Breast epithelium (tissue), 4 donors: ENCODE results near the gene FAF2. TPM values are rescaled to one million over a fixed set of nuclear protein-coding genes. Genes with fewer than 3 reads are reported as not detected.
"Not testable (repeated sequence)": the region's sequence is repeated elsewhere in the genome, so short reads cannot be mapped to it uniquely, and the experiment has no call there.

ENCODE experiments used
- DNase-seq, 2 donors: peaks; one replicate each; pipeline ENCODE4 v3.0.0-alpha.2; 2019; ENCODE audit warnings: low spot score in 2 of 2
- H3K27ac ChIP-seq, 2 donors: fragments of 200-600 bp; sonication (generic) in 1 of 2; one replicate each; pipeline ENCODE4 v1.5.1; 2016 to 2019; ENCODE audit warnings: mild to moderate bottlenecking in 1 of 2
- H3K27me3 ChIP-seq, 2 donors: fragments of 200-600 bp; sonication (generic) in 1 of 2; one replicate each; pipeline versions ENCODE4 v1.5.1 to v1.6.0; 2017 to 2019; ENCODE audit warnings: control low read depth in 1 of 2, mild to moderate bottlenecking in 1 of 2
- H3K36me3 ChIP-seq: fragments of 200-600 bp; one replicate; pipeline ENCODE4 v1.5.1; 2019
- H3K4me1 ChIP-seq, 2 donors: fragments of 200-600 bp; sonication (generic); one replicate each; pipeline ENCODE4 v1.5.1; 2016 to 2019; ENCODE audit warnings: control low read depth in 1 of 2
- H3K4me3 ChIP-seq, 3 donors: fragments of 200-600 bp; sonication (generic); 1 replicate in 2 of 3; 2 replicates in 1 of 3; pipeline ENCODE4 v1.5.1; 2016 to 2019; ENCODE audit warnings: mild to moderate bottlenecking in 3 of 3, moderate library complexity in 2 of 3
- H3K9me3 ChIP-seq, 2 donors: fragments of 200-600 bp; sonication (generic) in 1 of 2; one replicate each; pipeline ENCODE4 v1.5.1; 2016 to 2019; ENCODE audit warnings: control low read depth in 1 of 2
- CTCF ChIP-seq, 3 donors: fragments of 450-650 bp; IDR thresholded peaks; one replicate each; pipeline ENCODE4 v1.5.1; 2016 to 2017; ENCODE audit warnings: antibody characterized with exemption in 3 of 3, mild to moderate bottlenecking in 3 of 3, moderate library complexity in 3 of 3
- POLR2A ChIP-seq: fragments of 450-650 bp; IDR thresholded peaks from one replicate; pipeline ENCODE4 v1.6.1; 2016; ENCODE audit warnings: antibody characterized with exemption, mild to moderate bottlenecking, moderate library complexity
- POLR2AphosphoS5 ChIP-seq, 3 donors: sonication (generic); formaldehyde crosslinking; IDR thresholded peaks; one replicate each; pipeline ENCODE4 v1.6.1; 2017; ENCODE audit warnings: antibody characterized with exemption in 3 of 3
- intact Hi-C: fragments of 100-400 bp; cut with DNase I; formaldehyde crosslinking; loops from one replicate; pipeline ENCODE4 v1.15.1; 2023; ENCODE audit warnings: low total_unique reads
- total RNA-seq, 3 donors: library from RNA; depleted of rRNA; stranded (reverse); fragments of >200 nt; gene quantifications; one replicate each; pipeline ENCODE4 v1.1.0, GENCODE V29; 2016

The FAF2 gene
- total RNA-seq, 3 donors from 2014 or later = 26.9 to 38.2 (median 28.5) TPM

GRCh38 chr5:176441921-176442323 is 6.3 kb upstream of the FAF2 start:
- Histone ChIP-seq H3K27me3 (no peaks in the 10 kb centered on the region), H3K4me3 (no peak overlapping the region), H3K36me3 (no peaks in the 10 kb centered on the region), H3K27ac (no peak overlapping the region), H3K4me1 (no peaks in the 10 kb centered on the region), H3K9me3 (no peaks in the 10 kb centered on the region)
- TF ChIP-seq POLR2A = no peak
- DNase-seq = no peak
- intact Hi-C loops = no loop called here

- H3K36me3 ChIP-seq, H3K4me1 ChIP-seq, H3K27me3 ChIP-seq, DNase-seq, H3K4me3 ChIP-seq, H3K27ac ChIP-seq, intact Hi-C loops, H3K9me3 ChIP-seq: not testable (repeated sequence)
These were observed 5.3 kb upstream of the FAF2 start for GRCh38 chr5:176442911-176443310.

GRCh38 chr5:176444742-176445141 is 3.4 kb upstream of the FAF2 start:
- no peak for DNase-seq
- no peaks in the 10 kb centered on the region for H3K36me3 ChIP-seq
- H3K9me3 ChIP-seq = no peaks in the 10 kb centered on the region
- no peak for TF ChIP-seq POLR2AphosphoS5 (IDR thresholded peaks at IDR 0.05)
- TF ChIP-seq CTCF (IDR thresholded peaks at IDR 0.05) = no peak
- no peak for TF ChIP-seq POLR2A
- intact Hi-C loops = no loop called here
- H3K27me3 ChIP-seq = no peaks in the 10 kb centered on the region
- H3K4me1 ChIP-seq = peaks cover 0 to 9% of the 10 kb centered on the region in 2 donors
- no peak overlapping the region for H3K27ac ChIP-seq
- H3K4me3 ChIP-seq = no peak overlapping the region

GRCh38 chr5:176446028-176446665 is 2.0 kb upstream of the FAF2 start:
- intact Hi-C loops = no loop called here
- no peaks in the 10 kb centered on the region for H3K9me3 ChIP-seq
- no peaks in the 10 kb centered on the region for H3K27me3 ChIP-seq
- no peak for DNase-seq
- peaks cover 0 to 11% of the 10 kb centered on the region in 2 donors for H3K4me1 ChIP-seq
- no peak overlapping the region for H3K27ac ChIP-seq
- no peak overlapping the region for H3K4me3 ChIP-seq
- no peaks in the 10 kb centered on the region for H3K36me3 ChIP-seq
- TF ChIP-seq POLR2AphosphoS5 (IDR thresholded peaks at IDR 0.05) (no peak), CTCF (IDR thresholded peaks at IDR 0.05) (no peak), POLR2A (no peak)

GRCh38 chr5:176446884-176447590 is 1.1 kb upstream of the FAF2 start:
- DNase-seq = no peak
- TF ChIP-seq CTCF (IDR thresholded peaks at IDR 0.05) (no peak), POLR2A (no peak), POLR2AphosphoS5 (IDR thresholded peaks at IDR 0.05) (no peak)
- intact Hi-C loops = no loop called here

GRCh38 chr5:176447591-176447977 is 601 bp upstream of the FAF2 start:
- H3K27me3 ChIP-seq = no peaks in the 10 kb centered on the region
- no peaks in the 10 kb centered on the region for H3K36me3 ChIP-seq
- H3K9me3 ChIP-seq = no peaks in the 10 kb centered on the region
- intact Hi-C loops = no loop called here
- no peak for TF ChIP-seq POLR2AphosphoS5 (IDR thresholded peaks at IDR 0.05)
- no peak for TF ChIP-seq CTCF (IDR thresholded peaks at IDR 0.05)
- no peak for TF ChIP-seq POLR2A
- DNase-seq = peak in 1 of 2 donors; percentile 24
- peak overlapping the region; percentile 89 to 99 (median 90) for H3K4me3 ChIP-seq
- peaks cover 0 to 11% of the 10 kb centered on the region in 2 donors for H3K4me1 ChIP-seq
- H3K27ac ChIP-seq = peak overlapping the region; percentile 93 to 99

More at GRCh38 chr5:176446884-176447590, 1.1 kb upstream of the FAF2 start:
- Histone ChIP-seq H3K4me3 (peak overlapping the region; percentile 89 to 99 (median 90)), H3K27me3 (no peaks in the 10 kb centered on the region), H3K27ac (peak overlapping the region; percentile 93 to 99), H3K9me3 (no peaks in the 10 kb centered on the region), H3K36me3 (no peaks in the 10 kb centered on the region), H3K4me1 (peaks cover 0 to 11% of the 10 kb centered on the region in 2 donors)
